H1 (cell line): ENCODE measurements around the gene INPP5A. TPM values are rescaled to one million over a fixed set of nuclear protein-coding genes. Genes with fewer than 3 reads are reported as not detected.

ENCODE experiments used
- CTCF ChIA-PET: fragments of 300-600 bp; sonication (Branson Sonifier 250); formaldehyde crosslinking; loops from one replicate; lab custom pipeline; 2021; ENCODE audit not compliant: partially characterized antibody; lab: Charles Lee
- POLR2A ChIA-PET: fragments of 300-600 bp; sonication (Branson Sonifier 250); formaldehyde crosslinking; loops from one replicate; lab custom pipeline; 2021; ENCODE audit warnings: inconsistent platforms; ENCODE audit not compliant: partially characterized antibody; lab: Charles Lee
- DNase-seq, 2 experiments: peaks; one replicate each; pipeline versions ENCODE4 v3.0.0 to v3.0.0-alpha.2; 2010 to 2022; ENCODE audit warnings: low spot score in 2 of 2, low read depth in 1 of 2, mixed read lengths in 1 of 2
- FAIRE-seq: peaks from 2 replicates; lab custom pipeline; 2011; peaks lifted over from hg19 to GRCh38; lab: Jason Lieb, UNC
- H2AFZ ChIP-seq: 2 replicates; pipeline ENCODE4 v1.8.1; 2012; ENCODE audit warnings: low read length, inconsistent platforms
- H2AK5ac ChIP-seq: 2 replicates; pipeline ENCODE4 v1.6.1; 2013; ENCODE audit warnings: low read depth, low read length
- H2BK120ac ChIP-seq: replicated peaks from 2 replicates; pipeline ENCODE3; 2013; ENCODE audit warnings: low read depth, low read length, inconsistent platforms
- H2BK12ac ChIP-seq: 2 replicates; pipeline ENCODE4 v1.6.1; 2013; ENCODE audit warnings: low read depth, low read length
- H2BK15ac ChIP-seq: 2 replicates; pipeline ENCODE4 v1.6.1; 2013; ENCODE audit warnings: low read length
- H2BK20ac ChIP-seq: 2 replicates; pipeline ENCODE4 v1.6.1; 2013; ENCODE audit warnings: low read length
- H2BK5ac ChIP-seq: 2 replicates; pipeline ENCODE4 v1.6.1; 2013; ENCODE audit warnings: low read depth, low read length
- H3K14ac ChIP-seq: 2 replicates; pipeline ENCODE4 v1.6.1; 2013; ENCODE audit warnings: inconsistent platforms; ENCODE audit not compliant: insufficient read length
- H3K18ac ChIP-seq: 2 replicates; pipeline ENCODE4 v1.6.1; 2013; ENCODE audit warnings: low read length; ENCODE audit errors: extremely low read depth
- H3K23ac ChIP-seq: 2 replicates; pipeline ENCODE4 v1.6.1; 2013; ENCODE audit warnings: inconsistent platforms; ENCODE audit not compliant: insufficient read length
- H3K23me2 ChIP-seq: 2 replicates; pipeline ENCODE4 v1.6.1; 2013; ENCODE audit warnings: low read depth, low read length
- H3K27ac ChIP-seq: 2 replicates; pipeline ENCODE4 v1.6.1; 2011; ENCODE audit warnings: low read depth, low read length, inconsistent platforms
- H3K27me3 ChIP-seq, 4 experiments: replicated peaks in 1 of 4; 1 replicate in 1 of 4; 2 replicates in 3 of 4; pipeline versions ENCODE4 v1.6.1 to v1.8.1; 2011 to 2013; ENCODE audit warnings: low read length in 3 of 4, mild to moderate bottlenecking in 3 of 4, inconsistent platforms in 2 of 4, mixed read lengths in 2 of 4, moderate library complexity in 1 of 4; ENCODE audit not compliant: control insufficient read depth in 3 of 4, insufficient read depth in 3 of 4; ENCODE audit errors: extremely low read depth in 1 of 4
- H3K36me3 ChIP-seq, 4 experiments: 2 replicates each; pipeline versions ENCODE4 v1.6.1 to v1.8.1; 2011 to 2013; ENCODE audit warnings: mild to moderate bottlenecking in 4 of 4, low read length in 3 of 4, moderate library complexity in 2 of 4, control low read depth in 1 of 4, inconsistent platforms in 1 of 4; ENCODE audit not compliant: insufficient read depth in 4 of 4, control insufficient read depth in 2 of 4
- H3K4ac ChIP-seq: replicated peaks from 2 replicates; pipeline ENCODE3; 2013; ENCODE audit warnings: low read length, low read depth, mixed read lengths, inconsistent platforms; ENCODE audit not compliant: insufficient read length
- H3K4me1 ChIP-seq, 4 experiments: replicated peaks in 1 of 4; 1 replicate in 1 of 4; 2 replicates in 3 of 4; pipeline versions ENCODE4 v1.6.1 to v1.8.1; 2011 to 2013; ENCODE audit warnings: low read length in 3 of 4, inconsistent platforms in 2 of 4, mixed read lengths in 1 of 4; ENCODE audit not compliant: insufficient read depth in 4 of 4, control insufficient read depth in 3 of 4
- H3K4me2 ChIP-seq, 2 experiments: 2 replicates each; pipeline versions ENCODE4 v1.6.1 to v1.8.1; 2011 to 2013; ENCODE audit warnings: low read depth in 2 of 2, low read length in 2 of 2, control low read depth in 1 of 2, inconsistent platforms in 1 of 2, mild to moderate bottlenecking in 1 of 2; ENCODE audit not compliant: insufficient read depth in 1 of 2
- H3K4me3 ChIP-seq, 4 experiments: fragments of 200-600, 300-600 bp in 1 of 4; sonication (generic), shearing (Covaris generic), sonication (Bioruptor Twin) in 1 of 4; 2 replicates each; pipeline versions ENCODE4 v1.5.1 to v1.8.1; 2011 to 2016; ENCODE audit warnings: low read length in 4 of 4, low read depth in 3 of 4, control low read depth in 2 of 4, inconsistent platforms in 2 of 4, mild to moderate bottlenecking in 2 of 4, mixed read lengths in 1 of 4, moderate library complexity in 1 of 4; ENCODE audit not compliant: insufficient read depth in 2 of 4; ENCODE audit errors: extremely low read depth in 1 of 4
- H3K56ac ChIP-seq: replicated peaks from 2 replicates; pipeline ENCODE3; 2013; ENCODE audit warnings: low read depth, mild to moderate bottlenecking, mixed read lengths, low read length, inconsistent platforms; ENCODE audit not compliant: insufficient read length
- H3K79me1 ChIP-seq: 2 replicates; pipeline ENCODE4 v1.6.1; 2013; ENCODE audit warnings: low read depth, low read length, control low read depth
- H3K79me2 ChIP-seq, 2 experiments: 2 replicates each; pipeline versions ENCODE4 v1.6.1 to v1.8.1; 2012 to 2013; ENCODE audit warnings: low read length in 2 of 2, mild to moderate bottlenecking in 2 of 2, inconsistent platforms in 1 of 2; ENCODE audit not compliant: insufficient read depth in 2 of 2, control insufficient read depth in 1 of 2
- H3K9ac ChIP-seq, 4 experiments: replicated peaks in 1 of 4; 1 replicate in 1 of 4; 2 replicates in 3 of 4; pipeline versions ENCODE4 v1.6.1 to v1.8.1; 2011 to 2013; ENCODE audit warnings: low read depth in 3 of 4, low read length in 3 of 4, control low read depth in 2 of 4, mild to moderate bottlenecking in 2 of 4, moderate library complexity in 2 of 4, inconsistent platforms in 1 of 4; ENCODE audit errors: extremely low read depth in 1 of 4
- H3K9me3 ChIP-seq, 2 experiments: 2 replicates each; pipeline versions ENCODE4 v1.6.1 to v1.8.1; 2012 to 2013; ENCODE audit warnings: mild to moderate bottlenecking in 2 of 2, moderate library complexity in 2 of 2, control low read depth in 1 of 2, inconsistent platforms in 1 of 2, low read depth in 1 of 2, low read length in 1 of 2, mixed read lengths in 1 of 2; ENCODE audit not compliant: insufficient read depth in 2 of 2
- H4K20me1 ChIP-seq, 2 experiments: replicated peaks in 1 of 2; 2 replicates each; pipeline versions ENCODE3 to v1.8.1; 2011 to 2013; ENCODE audit warnings: inconsistent platforms in 2 of 2, low read length in 2 of 2, mild to moderate bottlenecking in 1 of 2; ENCODE audit not compliant: insufficient read depth in 2 of 2, control insufficient read depth in 1 of 2
- H4K5ac ChIP-seq: 2 replicates; pipeline ENCODE4 v1.6.1; 2013; ENCODE audit warnings: low read length, low read depth, mixed read lengths, inconsistent platforms; ENCODE audit not compliant: insufficient read length
- H4K8ac ChIP-seq: 2 replicates; pipeline ENCODE4 v1.8.0; 2013; ENCODE audit warnings: mild to moderate bottlenecking, moderate library complexity, low read length, inconsistent platforms; ENCODE audit not compliant: insufficient read depth; ENCODE audit errors: extremely low read depth
- H4K91ac ChIP-seq: replicated peaks from 2 replicates; pipeline ENCODE3; 2013; ENCODE audit warnings: low read length, mixed read lengths, inconsistent platforms; ENCODE audit not compliant: insufficient read length
- KDM1A ChIP-seq: fragments of 200-600, 300-600 bp; sonication (generic); IDR thresholded peaks from 2 replicates; pipeline ENCODE4 v1.7.1; 2016; ENCODE audit warnings: mild to moderate bottlenecking, low read length, borderline replicate concordance
- SIN3A ChIP-seq, 2 experiments: IDR thresholded peaks in 1 of 2; conservative IDR thresholded peaks in 1 of 2; 2 replicates each; pipeline ENCODE4 v1.6.1; 2011 to 2012; ENCODE audit warnings: low read length in 2 of 2, improper control_type of control experiment in 1 of 2, low read depth in 1 of 2, mild to moderate bottlenecking in 1 of 2
- whole genome bisulfite sequencing, 2 experiments: shearing (Covaris generic) in 1 of 2; methylation state at CpG; one replicate each; pipeline versions ENCODE4 v1.1.6 to v1.1.7; 2013 to 2015; ENCODE audit warnings: low lambda C conversion rate in 2 of 2, mixed read lengths in 2 of 2, inconsistent platforms in 1 of 2, low coverage in 1 of 2, missing lambda C conversion rate in 1 of 2; ENCODE audit not compliant: insufficient replicate concordance in 2 of 2, insufficient coverage in 1 of 2, insufficient read length in 1 of 2; ENCODE audit errors: extremely low coverage in 1 of 2, missing lambda C conversion rate in 1 of 2; 5-methylcytosine and 5-hydroxymethylcytosine counted together
- polyA plus RNA-seq, 7 experiments: library from polyadenylated mRNA; depleted of rRNA in 3 of 7; stranded (reverse) in 5 of 7; unstranded in 2 of 7; fragments of >200 nt in 5 of 7; fragments of 200-250 nt in 2 of 7; gene quantifications; 1 replicate in 5 of 7; 2 replicates in 1 of 7; 4 replicates in 1 of 7; pipeline versions ENCODE4 v1.2.1 to v1.2.3, GENCODE V29; 2011 to 2013; ENCODE audit warnings: missing spikeins in 2 of 7, mixed read lengths in 2 of 7
- total RNA-seq: library from RNA; stranded (reverse); fragmentation: NEBNext Ultra II Directional; extraction: Animal tissue kit (Norgen Biotek cat#: 25700); gene quantifications from 2 replicates; pipeline ENCODE4 v1.2.1, GENCODE V29; 2021

The INPP5A gene
- total and polyA plus RNA-seq, 2 of the 8 experiments (the other 6 are each of a cell fraction or from before 2014, with no cell fraction given) = 19.7 to 27.5 TPM

DNA sequence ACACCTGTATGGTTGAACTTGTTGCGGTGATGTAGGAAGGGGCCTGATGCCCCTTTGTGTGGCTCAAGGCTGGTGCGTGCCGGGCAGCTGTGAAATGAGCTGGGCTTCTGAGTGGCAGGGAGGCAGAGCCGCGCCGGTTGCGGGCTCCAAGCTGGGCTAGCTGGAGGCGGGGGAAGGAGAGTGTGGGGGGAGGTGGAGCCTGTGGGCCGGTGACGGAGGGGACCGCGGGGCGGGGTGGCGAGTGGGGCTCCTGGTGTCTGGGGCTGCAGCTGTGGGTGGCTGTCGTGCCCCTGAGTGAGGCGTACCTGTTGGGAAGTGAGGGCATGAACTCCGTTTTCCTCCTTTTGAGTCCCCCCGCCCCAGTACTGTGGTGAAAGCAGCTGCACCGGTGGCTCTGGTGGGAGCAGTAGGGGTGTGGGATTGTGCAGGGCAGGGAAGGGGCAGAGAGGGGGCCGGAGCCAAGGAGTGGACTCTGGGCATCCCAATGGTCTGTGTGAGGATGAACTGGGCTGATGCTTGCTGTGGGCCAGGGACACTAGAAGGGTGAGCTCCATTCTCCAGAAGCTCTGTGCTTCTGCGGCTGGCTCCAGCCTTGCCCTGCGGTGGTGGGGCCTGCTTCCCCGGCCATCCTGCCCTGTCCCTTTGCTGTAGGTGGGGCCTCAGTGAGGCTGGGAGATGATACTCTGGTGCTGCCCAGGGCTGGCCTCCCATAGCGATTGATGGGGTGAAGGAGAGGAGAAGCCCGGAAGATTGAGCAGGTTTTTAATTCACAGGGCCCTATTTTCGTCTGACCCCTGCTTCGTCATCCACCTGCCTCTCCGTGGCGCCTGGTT lies 41.7 kb downstream of the INPP5A start:
- H3K4me2 ChIP-seq = no peak overlapping the region
- no peak for TF ChIP-seq SIN3A (conservative IDR thresholded peaks at IDR 0.05 in 1 of 2, IDR thresholded peaks at IDR 0.05 in 1 of 2; ENCODE audit: low read depth in 1 of 2, low read length in 2 of 2)
- no peak for TF ChIP-seq KDM1A
- peaks cover 5% of the 10 kb centered on the region for H3K79me1 ChIP-seq
- H3K36me3 ChIP-seq = no peaks in the 10 kb centered on the region
- no peak overlapping the region for H3K14ac ChIP-seq
- H3K27me3 ChIP-seq = no peaks in the 10 kb centered on the region; a peak in 1 of 7 replicates
- no peak overlapping the region for H2BK20ac ChIP-seq
- 87% methylated on average over 18 of the region's 29 CpGs; no CpG with 5 or more reads in 1 of the 2 experiments for WGBS, 2 experiments
- no peaks in the 10 kb centered on the region for H3K9me3 ChIP-seq
- no peak overlapping the region for H3K27ac ChIP-seq
- peaks cover 4 to 17% of the 10 kb centered on the region in 2 experiments for H4K20me1 ChIP-seq
- ChIA-PET CTCF (interaction anchor here (0.7 to 2.4 kb wide), 10 partner anchors 12 to 67 kb away, joined by 3 to 15 read pairs (median 4); no protein-coding TSS in a partner anchor), POLR2A (interaction anchor here (0.9 kb wide), 1 partner anchor 9 kb away, joined by 3 read pairs; no protein-coding TSS in a partner anchor)
- H2AK5ac ChIP-seq = no peak overlapping the region
- no peak overlapping the region for H4K5ac ChIP-seq
- H3K23me2 ChIP-seq = peaks cover 1% of the 10 kb centered on the region; the same call in 1 of the 2 replicates
- no peak overlapping the region for H4K91ac ChIP-seq
- peaks cover under 1 to 12% (median 9%) of the 10 kb centered on the region in 4 experiments for H3K4me1 ChIP-seq
- FAIRE-seq = no peak
- H2BK120ac ChIP-seq = peak overlapping the region; percentile 33
- no peak overlapping the region for H3K56ac ChIP-seq
- no peak overlapping the region for H3K23ac ChIP-seq
- H2BK12ac ChIP-seq = no peak overlapping the region
- no peak overlapping the region for H3K4me3 ChIP-seq
- H2BK5ac ChIP-seq = no peak overlapping the region
- H3K18ac ChIP-seq = no peak overlapping the region; the same call in 1 of the 2 replicates
- H3K9ac ChIP-seq = no peak overlapping the region
- DNase-seq = no peak
- H2BK15ac ChIP-seq = no peak overlapping the region
- no peak overlapping the region for H2AFZ ChIP-seq
- no peak overlapping the region for H3K4ac ChIP-seq
- H3K79me2 ChIP-seq = peaks cover 0 to 3% of the 10 kb centered on the region in 2 experiments; a peak in 1 of 4 replicates
- H4K8ac ChIP-seq = no peak overlapping the region
